T-helper 2 cell (primary cell): ENCODE measurements around the gene NDUFS2.

Source experiments
- DNase-seq, 5 experiments: peaks; one replicate each; pipeline versions ENCODE4 v3.0.0 to v3.0.0-alpha.2; 2012 to 2022
- total RNA-seq, 2 donors: gene quantifications; one replicate each; lab custom pipeline; 2026; lab: John Stamatoyannopoulos, UW

Gene NDUFS2
- total RNA-seq: 26.5 to 51.7 reads per million in 2 donors

- DNase-seq: peak; percentile 84 to 99 (median 91)
Observed at GRCh38 chr1:161201836-161202712, at the start of gene NDUFS2. TSS of gene NDUFS2 (plus strand) at chr1:161202367. CDS start at chr1:161202386, 19 bp downstream.

- no peak for DNase-seq
Observed at GRCh38 chr1:161153176-161153575, 49.0 kb upstream of the NDUFS2 start.

- DNase-seq: peak; percentile 50 to 97 (median 79)
Observed at GRCh38 chr1:161153682-161154337, 48.4 kb upstream of the NDUFS2 start, which contains the start of gene UFC1. TSS of gene UFC1 (plus strand) at chr1:161153978. CDS start at chr1:161153998, 20 bp downstream.

- DNase-seq: no peak
Observed at GRCh38 chr1:161157867-161158266, 44.3 kb upstream of the NDUFS2 start.

- no peak for DNase-seq
Observed at GRCh38 chr1:161158316-161159010, 43.7 kb upstream of the NDUFS2 start.

GRCh38 chr1:161159087-161159912, 42.9 kb upstream of the NDUFS2 start, which contains the start of gene USP21:
TSS of gene USP21 (plus strand) at chr1:161159500. CDS start at chr1:161160641, 1,141 bp downstream.
- peak; percentile 84 to 90 (median 87) for DNase-seq

- no peak for DNase-seq
Observed at GRCh38 chr1:161159913-161160243, 42.3 kb upstream of the NDUFS2 start.

GRCh38 chr1:161160671-161161145, 41.5 kb upstream of the NDUFS2 start:
- DNase-seq: no peak

GRCh38 chr1:161161652-161162051, 40.5 kb upstream of the NDUFS2 start:
- no peak for DNase-seq

GRCh38 chr1:161162052-161162451, 40.1 kb upstream of the NDUFS2 start:
- no peak for DNase-seq

- DNase-seq: no peak
Observed at GRCh38 chr1:161162806-161163205, 39.4 kb upstream of the NDUFS2 start.

GRCh38 chr1:161163793-161164192, 38.4 kb upstream of the NDUFS2 start:
- DNase-seq: no peak

- no peak for DNase-seq
Observed at GRCh38 chr1:161164901-161165610, 37.1 kb upstream of the NDUFS2 start.

GRCh38 chr1:161165742-161166668, 36.2 kb upstream of the NDUFS2 start, which contains the start of gene PPOX:
TSS of gene PPOX (plus strand) at chr1:161166426. CDS start at chr1:161166848, 422 bp downstream.
- peak; percentile 74 to 98 (median 89) for DNase-seq

- DNase-seq: no peak
Observed at GRCh38 chr1:161166669-161167548, 35.3 kb upstream of the NDUFS2 start.

- DNase-seq: no peak
Observed at GRCh38 chr1:161168906-161169305, 33.3 kb upstream of the NDUFS2 start.

- no peak for DNase-seq
Observed at GRCh38 chr1:161171191-161171590, 31.0 kb upstream of the NDUFS2 start.

GRCh38 chr1:161171696-161172095, 30.5 kb upstream of the NDUFS2 start:
- DNase-seq: no peak

- no peak for DNase-seq
Observed at GRCh38 chr1:161172349-161172748, 29.8 kb upstream of the NDUFS2 start.
